GM21825 (cell line): ENCODE measurements around the gene SUMF1.

Experiments
- ATAC-seq: cut with Tn5 transposase; IDR thresholded peaks from one replicate; pipeline ENCODE4 v1.9.1; 2021; ENCODE audit warnings: mild to moderate bottlenecking, moderate library complexity; ENCODE audit not compliant: unreplicated experiment

SUMF1 gene

GRCh38 chr3:4497843-4498324 lies 30.8 kb upstream of the SUMF1 start:
- no peak for ATAC-seq

- no peak for ATAC-seq
Measured at GRCh38 chr3:4497005-4497692, 30.1 kb upstream of the SUMF1 start.

- no peak for ATAC-seq
Measured at GRCh38 chr3:4496087-4496452, 29.0 kb upstream of the SUMF1 start.

GRCh38 chr3:4495294-4496086 lies 28.4 kb upstream of the SUMF1 start:
- ATAC-seq: no peak

- peak; percentile 24 for ATAC-seq
Measured at GRCh38 chr3:4494895-4495264, 27.8 kb upstream of the SUMF1 start.

- no peak for ATAC-seq
Measured at GRCh38 chr3:4493941-4494894, 27.1 kb upstream of the SUMF1 start.

- ATAC-seq: peak; percentile 92
Measured at GRCh38 chr3:4493014-4493940, 26.2 kb upstream of the SUMF1 start, which contains the start of gene ITPR1. TSS of gene ITPR1 (plus strand) at chr3:4493348. CDS start at chr3:4516492, 23,144 bp downstream.

- no peak for ATAC-seq
Measured at GRCh38 chr3:4492208-4493013, 25.3 kb upstream of the SUMF1 start.

- no peak for ATAC-seq
Measured at GRCh38 chr3:4491855-4492207, 24.8 kb upstream of the SUMF1 start.

- no peak for ATAC-seq
Measured at GRCh38 chr3:4478261-4478660, 11.2 kb upstream of the SUMF1 start.

- no peak for ATAC-seq
Measured at GRCh38 chr3:4476496-4476895, 9.4 kb upstream of the SUMF1 start.

- ATAC-seq: no peak
Measured at GRCh38 chr3:4475804-4476203, 8.7 kb upstream of the SUMF1 start.

GRCh38 chr3:4474683-4475490 lies 7.8 kb upstream of the SUMF1 start:
- ATAC-seq: peak; percentile 51

GRCh38 chr3:4472766-4473165 lies 5.7 kb upstream of the SUMF1 start:
- no peak for ATAC-seq

- no peak for ATAC-seq
Measured at GRCh38 chr3:4472312-4472711, 5.2 kb upstream of the SUMF1 start.

GRCh38 chr3:4471907-4472306 lies 4.8 kb upstream of the SUMF1 start:
- ATAC-seq: no peak

- ATAC-seq: no peak
Measured at GRCh38 chr3:4467522-4467867, 426 bp upstream of the SUMF1 start.

GRCh38 chr3:4464576-4464975 lies 2.5 kb downstream of the SUMF1 start:
- ATAC-seq: no peak
